ENCODE results near the gene THRA. TPM values are rescaled to one million over a fixed set of nuclear protein-coding genes. Genes with fewer than 3 reads are reported as not detected.

Gene THRA
- total RNA-seq, 1 donor from 2014 or later, result 55.6 TPM

DNA sequence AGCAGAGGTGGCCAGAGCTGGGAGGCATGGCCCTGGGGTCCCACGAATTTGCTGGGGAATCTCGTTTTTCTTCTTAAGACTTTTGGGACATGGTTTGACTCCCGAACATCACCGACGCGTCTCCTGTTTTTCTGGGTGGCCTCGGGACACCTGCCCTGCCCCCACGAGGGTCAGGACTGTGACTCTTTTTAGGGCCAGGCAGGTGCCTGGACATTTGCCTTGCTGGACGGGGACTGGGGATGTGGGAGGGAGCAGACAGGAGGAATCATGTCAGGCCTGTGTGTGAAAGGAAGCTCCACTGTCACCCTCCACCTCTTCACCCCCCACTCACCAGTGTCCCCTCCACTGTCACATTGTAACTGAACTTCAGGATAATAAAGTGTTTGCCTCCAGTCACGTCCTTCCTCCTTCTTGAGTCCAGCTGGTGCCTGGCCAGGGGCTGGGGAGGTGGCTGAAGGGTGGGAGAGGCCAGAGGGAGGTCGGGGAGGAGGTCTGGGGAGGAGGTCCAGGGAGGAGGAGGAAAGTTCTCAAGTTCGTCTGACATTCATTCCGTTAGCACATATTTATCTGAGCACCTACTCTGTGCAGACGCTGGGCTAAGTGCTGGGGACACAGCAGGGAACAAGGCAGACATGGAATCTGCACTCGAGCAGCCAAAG, 45.2 kb upstream of the THRA start:
- H3K4me3 ChIP-seq, result no peak overlapping the region
- peaks cover 57% of the 10 kb centered on the region for H3K4me1 ChIP-seq
- ATAC-seq (no peak), DNase-seq (no peak)
- TF ChIP-seq, protein P1, sequence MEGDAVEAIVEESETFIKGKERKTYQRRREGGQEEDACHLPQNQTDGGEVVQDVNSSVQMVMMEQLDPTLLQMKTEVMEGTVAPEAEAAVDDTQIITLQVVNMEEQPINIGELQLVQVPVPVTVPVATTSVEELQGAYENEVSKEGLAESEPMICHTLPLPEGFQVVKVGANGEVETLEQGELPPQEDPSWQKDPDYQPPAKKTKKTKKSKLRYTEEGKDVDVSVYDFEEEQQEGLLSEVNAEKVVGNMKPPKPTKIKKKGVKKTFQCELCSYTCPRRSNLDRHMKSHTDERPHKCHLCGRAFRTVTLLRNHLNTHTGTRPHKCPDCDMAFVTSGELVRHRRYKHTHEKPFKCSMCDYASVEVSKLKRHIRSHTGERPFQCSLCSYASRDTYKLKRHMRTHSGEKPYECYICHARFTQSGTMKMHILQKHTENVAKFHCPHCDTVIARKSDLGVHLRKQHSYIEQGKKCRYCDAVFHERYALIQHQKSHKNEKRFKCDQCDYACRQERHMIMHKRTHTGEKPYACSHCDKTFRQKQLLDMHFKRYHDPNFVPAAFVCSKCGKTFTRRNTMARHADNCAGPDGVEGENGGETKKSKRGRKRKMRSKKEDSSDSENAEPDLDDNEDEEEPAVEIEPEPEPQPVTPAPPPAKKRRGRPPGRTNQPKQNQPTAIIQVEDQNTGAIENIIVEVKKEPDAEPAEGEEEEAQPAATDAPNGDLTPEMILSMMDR (IDR thresholded peaks at IDR 0.05), result no peak
- no peaks in the 10 kb centered on the region for H3K27me3 ChIP-seq
- H3K27ac ChIP-seq, result peak overlapping the region; percentile 17
- intact Hi-C loops (cut with DNase I), result no loop called here
- H3K36me3 ChIP-seq, result peaks cover 22% of the 10 kb centered on the region
- no peaks in the 10 kb centered on the region for H3K9me3 ChIP-seq

DNA sequence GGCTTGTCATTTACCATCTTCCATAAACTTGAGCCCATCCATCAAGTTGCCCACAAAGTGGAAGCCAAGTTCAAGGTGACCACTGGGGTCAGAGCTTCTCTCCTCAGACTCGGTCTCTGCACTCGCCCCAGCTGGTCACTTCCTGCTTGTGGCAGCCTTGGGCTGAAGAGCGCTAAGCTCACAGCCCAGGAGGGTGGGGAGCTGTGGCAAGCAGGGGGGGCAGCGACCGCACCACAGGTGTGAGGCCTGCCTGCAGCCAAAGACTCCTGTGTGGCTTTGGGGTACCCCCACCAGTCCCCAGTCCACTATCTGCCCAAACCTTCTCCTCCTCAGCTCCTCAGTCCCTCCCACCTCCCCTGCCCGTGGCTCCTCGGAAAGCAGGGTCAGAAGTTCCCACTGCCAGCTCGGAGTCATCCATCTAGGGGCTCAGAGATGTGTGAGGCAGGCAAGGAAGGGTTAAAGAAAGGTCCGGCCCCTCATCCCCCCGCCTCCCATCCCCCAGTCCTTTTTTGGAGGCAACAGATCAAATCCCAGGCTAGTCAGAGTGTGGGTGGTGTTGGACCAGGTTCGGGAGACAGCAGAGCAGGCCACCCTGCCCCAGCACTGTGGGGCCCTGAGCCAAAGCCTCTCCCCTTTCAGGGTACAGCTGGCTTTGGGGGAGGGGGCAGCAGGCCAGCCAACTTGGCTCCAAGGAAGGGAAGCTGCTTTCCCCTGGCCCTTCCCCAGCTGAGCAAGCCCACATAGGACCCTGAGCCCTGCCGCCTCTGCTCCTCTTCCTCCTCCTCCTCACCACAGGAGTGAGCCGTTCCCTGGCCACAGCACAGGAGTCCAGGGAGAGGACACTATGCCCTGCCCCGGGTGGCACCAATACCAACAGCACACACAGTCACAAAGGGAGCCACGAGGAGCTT, 44.3 kb upstream of the THRA start:
- ATAC-seq (no peak), DNase-seq (no peak)
- intact Hi-C loops (cut with DNase I), result no loop called here
- H3K27ac ChIP-seq, result peak overlapping the region; percentile 36
- no peaks in the 10 kb centered on the region for H3K9me3 ChIP-seq
- peaks cover 66% of the 10 kb centered on the region for H3K4me1 ChIP-seq
- H3K27me3 ChIP-seq, result no peaks in the 10 kb centered on the region
- no peak overlapping the region for H3K4me3 ChIP-seq
- TF ChIP-seq, protein P1 (IDR thresholded peaks at IDR 0.05), result no peak
- peaks cover 28% of the 10 kb centered on the region for H3K36me3 ChIP-seq

DNA sequence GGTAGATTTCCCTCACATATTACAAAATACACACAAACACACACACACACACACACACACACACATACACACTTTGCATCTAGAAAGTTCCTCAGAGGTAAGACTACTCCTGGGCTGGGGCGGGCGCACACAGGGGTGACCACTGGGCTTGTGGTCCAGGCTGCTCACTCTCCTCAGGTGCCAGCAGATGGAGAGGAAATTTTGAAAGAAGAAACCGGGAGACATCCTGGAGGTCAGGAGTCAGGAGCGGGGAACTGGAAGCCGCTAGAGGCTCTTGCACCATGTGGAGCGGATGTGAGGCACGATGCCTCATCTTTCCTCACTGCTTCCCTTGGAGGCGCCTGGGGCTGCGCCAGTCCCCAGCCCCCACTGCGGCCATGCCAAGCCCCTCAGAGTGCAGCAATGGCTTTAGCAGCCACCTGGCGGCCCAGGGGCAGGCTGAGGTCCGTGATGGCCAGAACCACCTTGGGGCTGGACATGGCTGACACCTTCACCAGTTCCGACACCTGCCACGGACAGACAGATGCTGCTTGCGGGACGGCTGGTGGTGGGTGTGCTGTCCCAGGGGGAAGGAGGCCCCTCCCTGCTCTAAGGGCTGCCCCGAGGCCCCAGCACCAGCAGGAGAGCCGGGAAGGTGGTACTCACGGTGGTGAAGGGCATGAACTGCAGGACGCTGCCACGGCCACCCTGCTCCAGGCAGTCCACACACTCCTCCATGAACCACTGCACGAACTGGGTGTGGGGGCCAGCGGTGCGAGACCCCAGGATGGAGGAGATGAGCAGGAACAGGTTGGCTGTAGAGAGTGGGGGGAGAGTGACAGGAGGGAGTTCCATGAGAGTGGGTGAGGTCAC, 43.4 kb upstream of the THRA start:
- H3K4me1 ChIP-seq, result peaks cover 70% of the 10 kb centered on the region
- no peaks in the 10 kb centered on the region for H3K9me3 ChIP-seq
- ATAC-seq, result no peak
- no peaks in the 10 kb centered on the region for H3K27me3 ChIP-seq
- intact Hi-C loops (cut with DNase I), result no loop called here
- DNase-seq, result no peak
- TF ChIP-seq, protein P1 (IDR thresholded peaks at IDR 0.05), result no peak
- no peak overlapping the region for H3K27ac ChIP-seq
- H3K4me3 ChIP-seq, result no peak overlapping the region
- peaks cover 28% of the 10 kb centered on the region for H3K36me3 ChIP-seq

DNA sequence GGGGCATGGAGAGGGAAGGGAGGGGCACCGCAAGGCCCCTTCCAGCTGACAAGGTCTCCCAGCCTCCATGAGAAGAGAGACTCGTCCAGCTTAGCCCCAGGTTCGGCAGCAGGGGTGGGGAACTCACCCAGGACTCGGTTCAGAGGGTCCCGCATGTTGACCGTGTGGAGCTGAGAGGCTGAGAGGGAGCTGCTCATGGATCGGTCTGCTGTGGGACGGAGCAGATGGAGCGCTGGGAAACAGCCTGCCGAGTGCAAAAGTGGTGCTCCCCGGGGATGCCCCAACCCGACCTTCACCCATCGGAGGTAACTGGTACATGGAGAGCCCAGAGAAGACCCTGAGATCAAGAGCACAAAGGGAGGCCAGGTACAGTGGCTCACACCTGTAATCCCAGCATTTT, 42.6 kb upstream of the THRA start:
- Histone ChIP-seq H3K4me1 (peaks cover 70% of the 10 kb centered on the region), H3K27ac (no peak overlapping the region), H3K9me3 (no peaks in the 10 kb centered on the region), H3K4me3 (no peak overlapping the region), H3K27me3 (no peaks in the 10 kb centered on the region), H3K36me3 (peaks cover 36% of the 10 kb centered on the region)
- ATAC-seq (no peak), DNase-seq (no peak)
- TF ChIP-seq, protein P1 (IDR thresholded peaks at IDR 0.05), result no peak
- intact Hi-C loops (cut with DNase I), result no loop called here

DNA sequence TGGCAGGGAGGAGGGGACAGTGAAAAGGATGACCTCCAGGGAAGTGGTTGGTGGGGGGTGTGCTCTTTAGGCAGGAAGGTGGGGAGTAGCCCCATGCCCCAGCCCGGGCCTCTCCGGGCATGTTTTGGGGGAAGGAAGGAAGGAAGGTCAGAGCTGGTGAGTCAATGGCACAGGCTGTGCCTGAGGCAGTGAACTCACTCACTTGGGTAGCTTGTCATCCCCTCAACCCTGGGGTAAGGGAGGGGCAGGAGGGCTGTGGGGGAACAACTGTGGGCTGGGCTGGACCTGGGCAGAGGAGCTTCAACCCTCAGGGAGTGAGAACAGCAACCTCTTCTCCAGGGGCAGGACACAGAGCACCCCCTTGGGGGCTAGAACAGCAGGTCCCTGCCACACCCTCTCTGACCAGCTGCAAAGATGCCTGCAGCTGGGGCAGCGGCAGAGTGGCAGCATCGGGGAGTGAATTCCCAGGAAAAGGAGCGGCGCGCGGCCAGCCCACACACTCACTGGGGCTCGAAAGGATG, 41.3 kb upstream of the THRA start:
- no peak for DNase-seq
- Histone ChIP-seq H3K9me3 (no peaks in the 10 kb centered on the region), H3K36me3 (peaks cover 49% of the 10 kb centered on the region), H3K27ac (peak overlapping the region; percentile 42), H3K4me1 (peaks cover 69% of the 10 kb centered on the region), H3K27me3 (no peaks in the 10 kb centered on the region), H3K4me3 (no peak overlapping the region)
- ATAC-seq, result peak; percentile 3
- TF ChIP-seq, protein P1 (IDR thresholded peaks at IDR 0.05), result no peak
- intact Hi-C loops (cut with DNase I), result no loop called here
